ENCODE data around the gene OLFM2. TPM values are rescaled to one million over a fixed set of nuclear protein-coding genes. Genes with fewer than 3 reads are reported as not detected.
"Not testable (repeated sequence)": the region's sequence is repeated elsewhere in the genome, so short reads cannot be mapped to it uniquely, and the experiment has no call there.

OLFM2 gene
- total RNA-seq, 1 donor from 2014 or later: 11.4 TPM

- Histone ChIP-seq H4K20me1 (ENCODE audit: low read depth) (peaks cover 13% of the 10 kb centered on the region), H3K9me3 (ENCODE audit: low read depth) (no peaks in the 10 kb centered on the region), H3K36me3 (no peaks in the 10 kb centered on the region), H3K4me3 (no peak overlapping the region), H3F3A (ENCODE audit: low read depth) (peaks cover 19% of the 10 kb centered on the region), H3K4me2 (no peak overlapping the region), H3K79me2 (ENCODE audit: low read depth) (peaks cover 29% of the 10 kb centered on the region), H3K27me3 (no peaks in the 10 kb centered on the region), H3K9ac (no peak overlapping the region), H2AFZ (replicated peaks) (no peak overlapping the region), H3K27ac (no peak overlapping the region), H3K4me1 (peaks cover 8% of the 10 kb centered on the region)
- Mint-ChIP-seq H3K4me1 (peaks cover 20% of the 10 kb centered on the region), H3K4me3 (no peak overlapping the region), H3K9me3 (no peaks in the 10 kb centered on the region), H3K27me3 (ENCODE audit: insufficient read depth, low read depth) (peaks cover 10% of the 10 kb centered on the region), H3K36me3 (peaks cover 4% of the 10 kb centered on the region), H3K27ac (no peak overlapping the region)
- DNase-seq (ENCODE audit: low spot score): no peak
- TF ChIP-seq EZH2phosphoT487 (IDR thresholded peaks at IDR 0.05): no peak
These were observed 112.5 kb downstream of the OLFM2 start for GRCh38 chr19:9823816-9824215.

GRCh38 chr19:9820034-9820433 lies 116.3 kb downstream of the OLFM2 start:
- not testable (repeated sequence) for H3K4me1 ChIP-seq, H3K4me1 Mint-ChIP-seq, H3K27ac ChIP-seq

GRCh38 chr19:9819596-9819909 lies 116.8 kb downstream of the OLFM2 start:
- no peaks in the 10 kb centered on the region for H3K36me3 ChIP-seq
- H3K4me2 ChIP-seq: peak overlapping the region; percentile 69
- Mint-ChIP-seq H3K9me3 (peaks cover 6% of the 10 kb centered on the region), H3K36me3 (peaks cover 19% of the 10 kb centered on the region), H3K4me3 (peak overlapping the region; percentile 93), H3K27ac (no peak overlapping the region), H3K27me3 (ENCODE audit: insufficient read depth, low read depth) (peaks cover 6% of the 10 kb centered on the region), H3K4me1 (peaks cover 9% of the 10 kb centered on the region)
- DNase-seq (ENCODE audit: low spot score): no peak
- peak overlapping the region; percentile 36 for H3K4me3 ChIP-seq
- H3K27ac ChIP-seq: no peak overlapping the region
- H4K20me1 ChIP-seq (ENCODE audit: low read depth): peaks cover 4% of the 10 kb centered on the region
- H3F3A ChIP-seq (ENCODE audit: low read depth): peaks cover 15% of the 10 kb centered on the region
- H2AFZ ChIP-seq (replicated peaks): no peak overlapping the region
- H3K9ac ChIP-seq: no peak overlapping the region
- H3K27me3 ChIP-seq: no peaks in the 10 kb centered on the region
- peaks cover 40% of the 10 kb centered on the region for H3K79me2 ChIP-seq (ENCODE audit: low read depth)
- H3K9me3 ChIP-seq (ENCODE audit: low read depth): no peaks in the 10 kb centered on the region
- no peak for TF ChIP-seq EZH2 (IDR thresholded peaks at IDR 0.05)
- no peak for TF ChIP-seq CTCF (IDR thresholded peaks at IDR 0.05)
- TF ChIP-seq EZH2phosphoT487 (IDR thresholded peaks at IDR 0.05): no peak
- H3K4me1 ChIP-seq: peaks cover 8% of the 10 kb centered on the region

More at GRCh38 chr19:9820034-9820433, 116.3 kb downstream of the OLFM2 start:
- not testable (repeated sequence) for H3K27me3 ChIP-seq; DNase-seq (ENCODE audit: low spot score); H3K36me3 ChIP-seq; H3K27ac Mint-ChIP-seq; H4K20me1 ChIP-seq (ENCODE audit: low read depth); H2AFZ ChIP-seq (replicated peaks); H3K27me3 Mint-ChIP-seq (ENCODE audit: insufficient read depth, low read depth); H3K9me3 ChIP-seq (ENCODE audit: low read depth); H3K9me3 Mint-ChIP-seq; H3K9ac ChIP-seq
- Histone ChIP-seq H3K4me2 (peak overlapping the region; percentile 69), H3K79me2 (ENCODE audit: low read depth) (peaks cover 35% of the 10 kb centered on the region), H3F3A (ENCODE audit: low read depth) (peaks cover 15% of the 10 kb centered on the region), H3K4me3 (peak overlapping the region; percentile 36)
- H3K4me3 Mint-ChIP-seq: peak overlapping the region; percentile 93
- H3K36me3 Mint-ChIP-seq: peaks cover 14% of the 10 kb centered on the region

GRCh38 chr19:9818734-9819595 lies 117.3 kb downstream of the OLFM2 start, which contains the start of gene FBXL12:
Gene FBXL12 (minus strand): TSS chr19:9819079. CDS start chr19:9818813, 266 bp downstream.
- Histone ChIP-seq H3K4me2 (peak within 1 kb of the TSS; percentile 88), H4K20me1 (ENCODE audit: low read depth) (peaks cover 4% of the 10 kb centered on the region), H3K4me1 (peaks cover 8% of the 10 kb centered on the region), H3K9me3 (ENCODE audit: low read depth) (no peaks in the 10 kb centered on the region), H3K27me3 (no peaks in the 10 kb centered on the region), H2AFZ (replicated peaks) (peak within 1 kb of the TSS; percentile 99), H3K79me2 (ENCODE audit: low read depth) (peaks cover 46% of the 10 kb centered on the region), H3K4me3 (peak within 1 kb of the TSS; percentile 99), H3K9ac (peak within 1 kb of the TSS; percentile 85), H3K36me3 (no peaks in the 10 kb centered on the region), H3K27ac (peak within 1 kb of the TSS; percentile 77), H3F3A (ENCODE audit: low read depth) (peaks cover 15% of the 10 kb centered on the region)
- peak; percentile 100 for DNase-seq (ENCODE audit: low spot score)
- Mint-ChIP-seq H3K9me3 (peaks cover 7% of the 10 kb centered on the region), H3K36me3 (peaks cover 20% of the 10 kb centered on the region), H3K4me3 (peak within 1 kb of the TSS; percentile 93), H3K27me3 (ENCODE audit: insufficient read depth, low read depth) (peaks cover 6% of the 10 kb centered on the region), H3K27ac (no peak within 1 kb of the TSS), H3K4me1 (peaks cover 9% of the 10 kb centered on the region)
- TF ChIP-seq CTCF (IDR thresholded peaks at IDR 0.05) (no peak), EZH2phosphoT487 (IDR thresholded peaks at IDR 0.05) (no peak), EZH2 (IDR thresholded peaks at IDR 0.05) (no peak)

Data from neural progenitor cell (in vitro differentiated cells).